Endothelial cell of umbilical vein (primary cell): ENCODE results near the gene SUMF1. TPM values are rescaled to one million over a fixed set of nuclear protein-coding genes. Genes with fewer than 3 reads are reported as not detected.

Source experiments
- BruUV-seq: library from RNA; stranded (reverse); fragments of 400-500 nt; replicated peaks from 2 replicates; lab custom pipeline; 2021; lab: Mats Ljungman, UMichigan
- CTCF ChIA-PET: fragments of 300-600, 350-600 bp; sonication (Branson Sonifier 250); formaldehyde crosslinking; loops from one replicate; lab custom pipeline; 2021; ENCODE audit warnings: antibody characterized with exemption, inconsistent platforms; lab: Charles Lee
- POLR2A ChIA-PET: fragments of 300-600, 350-600 bp; sonication (Branson Sonifier 250); formaldehyde crosslinking; loops from one replicate; lab custom pipeline; 2021; ENCODE audit warnings: antibody characterized with exemption, inconsistent platforms; lab: Charles Lee
- DNase-seq: peaks from one replicate; pipeline ENCODE4 v3.0.0-alpha.2; 2011; ENCODE audit warnings: low read depth, low spot score
- FAIRE-seq: peaks from 2 replicates; lab custom pipeline; 2011; peaks lifted over from hg19 to GRCh38; lab: Jason Lieb, UNC
- H2AFZ ChIP-seq: 2 replicates; pipeline ENCODE4 v1.6.0; 2012; ENCODE audit warnings: low read depth, low read length, control low read depth, inconsistent platforms
- H3K27ac ChIP-seq: 2 replicates; pipeline ENCODE4 v1.5.1; 2011; ENCODE audit warnings: low read depth, mild to moderate bottlenecking, control low read depth, low read length, moderate library complexity; ENCODE audit not compliant: insufficient read depth
- H3K27me3 ChIP-seq, 2 experiments: 2 replicates each; pipeline versions ENCODE4 v1.6.0 to v1.6.1; 2011; ENCODE audit warnings: low read length in 2 of 2, mixed read lengths in 1 of 2; ENCODE audit not compliant: control insufficient read depth in 2 of 2, insufficient read depth in 2 of 2
- H3K36me3 ChIP-seq, 2 experiments: 2 replicates in 1 of 2; 3 replicates in 1 of 2; pipeline ENCODE4 v1.5.1; 2011; ENCODE audit warnings: low read length in 2 of 2, mild to moderate bottlenecking in 1 of 2, moderate library complexity in 1 of 2; ENCODE audit not compliant: control insufficient read depth in 2 of 2, insufficient read depth in 2 of 2; ENCODE audit errors: extremely low read depth in 1 of 2
- H3K4me1 ChIP-seq: 3 replicates; pipeline ENCODE4 v1.5.1; 2011; ENCODE audit warnings: mild to moderate bottlenecking, low read length; ENCODE audit not compliant: control insufficient read depth, insufficient read depth; ENCODE audit errors: extremely low read depth
- H3K4me2 ChIP-seq: 2 replicates; pipeline ENCODE4 v1.6.1; 2011; ENCODE audit warnings: low read length, control low read depth, mixed read lengths; ENCODE audit not compliant: insufficient read depth
- H3K4me3 ChIP-seq, 3 experiments: fragments of 200-600 bp in 1 of 3; sonication (generic), shearing (Covaris generic) in 1 of 3; replicated peaks in 1 of 3; 2 replicates each; pipeline ENCODE4 v1.5.1; 2011 to 2016; ENCODE audit warnings: control low read depth in 3 of 3, low read length in 3 of 3, mild to moderate bottlenecking in 2 of 3, inconsistent platforms in 1 of 3, low read depth in 1 of 3, moderate library complexity in 1 of 3; ENCODE audit not compliant: insufficient read depth in 1 of 3
- H3K79me2 ChIP-seq: 2 replicates; pipeline ENCODE4 v1.6.0; 2012; ENCODE audit warnings: low read length, inconsistent platforms; ENCODE audit not compliant: control insufficient read depth, insufficient read depth
- H3K9ac ChIP-seq: replicated peaks from 2 replicates; pipeline ENCODE3; 2011; ENCODE audit warnings: low read length, control low read depth; ENCODE audit not compliant: insufficient read depth; ENCODE audit errors: extremely low read depth
- H3K9me1 ChIP-seq: replicated peaks from 3 replicates; pipeline ENCODE4 v1.6.0; 2011; ENCODE audit warnings: mild to moderate bottlenecking, low read length; ENCODE audit not compliant: control insufficient read depth, insufficient read depth; ENCODE audit errors: extremely low read depth
- H3K9me3 ChIP-seq: replicated peaks from 2 replicates; pipeline ENCODE4 v1.5.1; 2012; ENCODE audit warnings: low read length, inconsistent platforms; ENCODE audit not compliant: control insufficient read depth, insufficient read depth
- H4K20me1 ChIP-seq: replicated peaks from 2 replicates; pipeline ENCODE3; 2011; ENCODE audit warnings: mild to moderate bottlenecking, low read length; ENCODE audit not compliant: control insufficient read depth, insufficient read depth; ENCODE audit errors: extremely low read depth
- CTCF ChIP-seq, 2 donors: IDR thresholded peaks; 1 replicate in 1 of 2; 2 replicates in 1 of 2; pipeline ENCODE4 v1.5.1; 2011; ENCODE audit warnings: low read length in 2 of 2, mild to moderate bottlenecking in 2 of 2, moderate library complexity in 2 of 2, control low read depth in 1 of 2, inconsistent platforms in 1 of 2, low read depth in 1 of 2; ENCODE audit not compliant: insufficient read depth in 1 of 2; ENCODE audit errors: extremely low read depth in 1 of 2
- EZH2 ChIP-seq: IDR thresholded peaks from 2 replicates; pipeline ENCODE4 v1.6.1; 2012; ENCODE audit warnings: borderline replicate concordance, low read depth, mild to moderate bottlenecking, moderate library complexity, low read length, inconsistent platforms; ENCODE audit not compliant: severe bottlenecking
- FOS ChIP-seq: IDR thresholded peaks from 2 replicates; pipeline ENCODE4 v1.6.1; 2011; ENCODE audit warnings: mild to moderate bottlenecking, low read length, moderate library complexity, borderline replicate concordance; ENCODE audit not compliant: insufficient read depth
- GATA2 ChIP-seq: IDR thresholded peaks from 2 replicates; pipeline ENCODE4 v1.7.0; 2011; ENCODE audit warnings: low read depth, mild to moderate bottlenecking, moderate library complexity, mixed read lengths, low read length; ENCODE audit not compliant: insufficient read length, insufficient read depth
- JUN ChIP-seq: IDR thresholded peaks from 2 replicates; pipeline ENCODE4 v1.6.1; 2011; ENCODE audit warnings: borderline replicate concordance, low read depth; ENCODE audit not compliant: insufficient read length, insufficient read depth
- MAX ChIP-seq: IDR thresholded peaks from 2 replicates; pipeline ENCODE4 v1.6.1; 2011; ENCODE audit not compliant: insufficient read depth, insufficient read length
- MYC ChIP-seq: IDR thresholded peaks from one replicate; pipeline ENCODE4 v1.6.1; 2011; ENCODE audit warnings: mild to moderate bottlenecking, low read depth, low read length
- POLR2A ChIP-seq: IDR thresholded peaks from 2 replicates; pipeline ENCODE4 v1.6.1; 2012; ENCODE audit warnings: low read depth, mild to moderate bottlenecking, control low read depth, low read length
- POLR2AphosphoS5 ChIP-seq: IDR thresholded peaks from 2 replicates; pipeline ENCODE4 v1.6.1; 2012; ENCODE audit warnings: low read depth, mild to moderate bottlenecking, control low read depth, low read length, moderate library complexity; ENCODE audit not compliant: insufficient read depth
- dilution Hi-C: fragments of 300-500 bp; cut with MboI; formaldehyde crosslinking; loops from one replicate; pipeline ENCODE4 v1.15.0; 2019; ENCODE audit warnings: low sequenced_read_pairs; ENCODE audit not compliant: extremely low pct_ligation_motif_present
- intact Hi-C: fragments of 100-400 bp; cut with micrococcal nuclease; formaldehyde crosslinking; loops from one replicate; pipeline ENCODE4 v1.10.0; 2022
- polyA plus RNA-seq, 4 experiments: library from polyadenylated mRNA; depleted of rRNA in 3 of 4; stranded (reverse) in 3 of 4; unstranded in 1 of 4; fragments of >200 nt; gene quantifications; 2 replicates each; pipeline versions ENCODE4 v1.2.1 to v1.2.3, GENCODE V29; 2011 to 2012; ENCODE audit warnings: missing spikeins in 1 of 4
- total RNA-seq: library from RNA; stranded (reverse); gene quantifications from 2 replicates; pipeline ENCODE4 v1.2.3, GENCODE V29; 2021

SUMF1 gene
- total and polyA plus RNA-seq, 2 donors (not counting 3 experiments of a cell fraction or from before 2014, with no cell fraction given) = 31.5 to 46.8 TPM

GRCh38 chr3:4504340-4505261, 37.5 kb upstream of the SUMF1 start:
- DNase-seq (no peak), FAIRE-seq (no peak)
- ChIA-PET CTCF (interaction anchor here (0.8 to 1.6 kb wide), 4 partner anchors 9 to 154 kb away, joined by 3 to 10 read pairs (median 5); no protein-coding TSS in a partner anchor), POLR2A (interaction anchor here (1.8 kb wide), 1 partner anchor 12 kb away, joined by 12 read pairs; the partner anchor contains the start of gene ITPR1)
- no peaks in the 10 kb centered on the region for H3K9me1 ChIP-seq
- TF ChIP-seq POLR2AphosphoS5 (no peak), CTCF (IDR thresholded peaks at IDR 0.05; ENCODE audit: extremely low read depth in 1 of 2, insufficient read depth in 1 of 2, low read depth in 1 of 2, low read length in 2 of 2) (no peak), FOS (no peak), POLR2A (no peak), GATA2 (no peak), MAX (no peak), MYC (no peak), JUN (no peak), EZH2 (no peak)
- H3K36me3 ChIP-seq = no peaks in the 10 kb centered on the region
- no peak overlapping the region for H3K27ac ChIP-seq
- no peaks in the 10 kb centered on the region for H3K27me3 ChIP-seq
- no peak overlapping the region for H3K9ac ChIP-seq
- H3K79me2 ChIP-seq = no peaks in the 10 kb centered on the region
- no peaks in the 10 kb centered on the region for H4K20me1 ChIP-seq
- H3K4me3 ChIP-seq = no peak overlapping the region
- no peaks in the 10 kb centered on the region for H3K9me3 ChIP-seq
- intact Hi-C loops (loop anchor here (1.0 kb wide), 1 partner anchor 10 kb away; no protein-coding TSS in a partner anchor), dilution Hi-C loops (no loop called here)
- peak overlapping the region; percentile 45 for H2AFZ ChIP-seq
- no peak overlapping the region for H3K4me2 ChIP-seq
- BruUV-seq = no TSS peak
- H3K4me1 ChIP-seq = peaks cover 3% of the 10 kb centered on the region
